Stimulated activated CD8-positive, alpha-beta memory T cell treated with anti-CD3 and anti-CD28 coated beads, Interleukin-12 subunit alpha, Interleukin-12 subunit beta, amount 100 ng/mL, for 24 hours (primary cell): ENCODE data around the gene EXOC6.

ENCODE experiments used
- DNase-seq: peaks from one replicate; pipeline ENCODE4 v3.0.0-alpha.2; 2020; ENCODE audit errors: extremely low read depth

EXOC6 gene

DNA sequence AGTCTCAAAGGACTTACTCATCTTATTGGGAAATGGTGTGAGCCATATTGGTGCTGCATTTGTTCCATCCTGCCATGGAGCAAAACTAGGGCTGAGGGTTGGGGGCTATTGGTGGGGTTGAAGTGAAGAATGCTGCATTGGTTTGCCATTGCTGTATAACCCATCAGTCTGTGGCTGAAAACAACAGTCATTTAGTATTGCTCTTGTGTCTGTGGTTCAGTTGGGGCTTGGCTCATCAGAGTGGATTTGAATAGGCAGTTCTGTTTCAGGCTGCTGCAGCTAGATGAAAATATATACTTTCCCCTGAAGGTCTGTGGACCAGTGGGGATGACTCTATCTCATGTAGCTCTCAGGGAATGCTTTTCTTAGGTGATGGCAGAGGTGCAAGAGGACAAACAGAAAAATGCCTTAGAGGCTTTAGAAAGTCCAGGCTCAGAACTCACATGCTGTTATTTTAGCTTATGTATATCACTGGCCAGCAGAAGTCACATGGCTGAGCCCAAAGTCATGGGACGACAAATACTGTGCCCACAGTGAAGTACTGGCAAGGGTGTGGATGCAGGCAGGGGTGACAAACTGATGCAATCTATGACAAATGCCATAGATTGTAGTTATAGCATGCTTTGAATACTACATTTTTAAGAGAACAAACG is 15.2 kb upstream of the EXOC6 start:
- no peak for DNase-seq

DNA sequence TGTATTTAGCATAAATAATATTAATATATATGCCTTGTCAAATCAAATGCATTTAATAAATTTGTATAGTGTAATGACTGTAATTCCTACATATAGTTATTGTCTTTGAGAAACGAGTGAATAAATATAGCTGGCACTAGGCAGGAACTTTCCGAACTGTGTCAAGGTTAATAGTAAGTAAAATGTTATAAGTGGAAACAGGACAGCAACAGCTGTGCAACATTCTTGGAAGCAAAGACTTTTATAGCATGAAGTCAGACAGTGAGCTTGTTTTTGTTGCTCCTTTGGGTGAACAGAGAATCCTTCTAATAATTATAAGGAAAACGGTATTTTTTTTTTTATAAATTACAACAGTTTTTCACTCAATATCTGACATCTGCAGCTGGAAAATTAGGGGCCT is 14.0 kb upstream of the EXOC6 start:
- DNase-seq = no peak

DNA sequence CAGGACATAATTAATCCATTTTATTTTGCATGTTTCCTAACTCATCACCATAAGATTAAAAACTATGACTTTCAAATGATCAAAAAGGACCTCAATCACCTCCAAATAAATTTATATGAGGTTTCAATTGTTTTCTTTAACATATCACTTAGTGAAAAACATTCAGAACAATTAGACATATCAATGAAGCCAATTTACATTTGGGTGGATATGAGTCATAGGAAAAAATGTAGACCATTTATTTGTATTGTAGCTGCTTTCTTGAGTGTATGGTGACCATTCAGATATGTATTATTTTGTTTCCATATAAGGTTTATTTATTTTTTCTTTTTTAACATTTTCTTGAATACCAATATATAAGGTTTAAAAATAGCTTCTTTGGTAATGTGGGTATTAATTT is 13.3 kb upstream of the EXOC6 start:
- no peak for DNase-seq

DNA sequence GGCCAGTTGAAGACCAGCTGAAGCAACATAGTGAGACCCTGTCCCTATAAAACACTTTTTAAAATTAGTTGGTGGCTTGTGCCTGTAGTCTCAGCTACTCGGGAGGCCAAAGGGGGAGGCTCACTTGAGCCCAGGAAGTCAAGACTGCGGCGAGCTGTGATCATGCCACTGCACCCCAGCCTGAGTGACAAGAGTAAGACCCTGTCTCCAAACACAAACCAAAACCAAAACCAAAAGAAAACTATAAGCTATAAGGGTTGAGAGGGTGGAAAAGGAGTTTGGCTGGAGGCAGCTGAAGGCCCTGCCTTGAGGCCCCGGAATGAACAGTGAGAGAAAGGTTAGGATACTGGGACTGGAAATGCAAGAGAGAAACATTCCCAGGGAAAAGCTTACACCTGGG is 10.9 kb upstream of the EXOC6 start:
- no peak for DNase-seq

DNA sequence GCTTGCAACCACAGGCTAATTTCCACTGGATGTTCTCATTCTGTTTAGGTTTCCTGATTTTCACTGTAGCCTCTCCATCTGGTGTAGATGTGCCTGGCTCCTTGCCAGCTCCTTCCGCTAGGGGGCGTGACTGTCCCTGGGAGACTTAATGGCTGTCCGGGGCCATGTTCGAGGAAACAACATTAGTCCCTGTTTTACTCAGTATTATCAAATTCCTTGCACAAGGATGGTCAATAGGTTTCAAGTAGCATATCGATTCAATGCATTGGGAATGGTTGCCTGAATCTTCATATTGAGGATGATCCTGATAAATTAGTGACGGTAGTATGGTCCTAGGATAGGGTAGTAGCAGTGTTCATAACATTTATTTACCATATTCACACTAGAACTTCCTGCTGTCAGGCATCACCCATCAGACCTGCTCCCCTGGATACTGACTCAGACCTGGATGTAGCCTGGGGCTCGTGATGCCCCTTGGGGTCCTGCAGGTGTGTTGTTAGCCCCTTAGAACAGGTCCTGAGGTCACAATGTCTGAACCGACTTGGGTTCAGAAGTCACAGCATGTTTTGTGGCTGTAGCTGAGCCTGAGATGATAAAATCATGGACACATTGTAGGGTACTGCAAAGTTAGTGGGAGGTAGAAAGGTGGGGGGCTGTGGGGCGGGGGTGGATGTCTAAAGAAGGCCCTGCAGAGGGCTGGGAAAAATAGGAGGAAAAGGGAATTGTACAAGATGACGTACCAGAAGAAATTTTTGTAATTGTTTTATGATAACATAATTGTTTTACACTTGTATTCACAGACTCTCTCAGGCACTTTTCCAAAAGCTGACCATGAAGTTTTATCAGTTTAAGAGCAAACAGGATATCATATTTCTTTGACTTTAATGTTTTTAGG is 8.9 kb upstream of the EXOC6 start:
- no peak for DNase-seq

DNA sequence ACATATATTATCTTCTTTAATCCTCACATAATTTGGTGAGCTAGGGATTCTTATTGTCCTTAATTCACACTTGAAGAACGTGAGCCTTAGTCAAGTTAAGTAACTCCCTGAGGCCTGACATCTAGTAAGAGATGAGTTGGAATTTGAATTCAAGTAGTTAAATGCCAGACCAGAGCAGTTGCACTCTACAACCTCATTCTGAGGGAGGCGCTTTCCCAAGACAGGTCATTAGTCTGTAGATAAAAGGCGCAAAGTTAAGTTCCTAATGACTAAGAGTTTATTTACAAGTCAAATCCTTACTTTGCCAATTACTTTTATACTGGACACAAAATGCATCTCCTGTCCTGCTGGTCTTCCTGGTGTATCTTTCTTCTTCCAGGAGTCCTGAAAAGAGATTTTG is 3.6 kb upstream of the EXOC6 start:
- no peak for DNase-seq

DNA sequence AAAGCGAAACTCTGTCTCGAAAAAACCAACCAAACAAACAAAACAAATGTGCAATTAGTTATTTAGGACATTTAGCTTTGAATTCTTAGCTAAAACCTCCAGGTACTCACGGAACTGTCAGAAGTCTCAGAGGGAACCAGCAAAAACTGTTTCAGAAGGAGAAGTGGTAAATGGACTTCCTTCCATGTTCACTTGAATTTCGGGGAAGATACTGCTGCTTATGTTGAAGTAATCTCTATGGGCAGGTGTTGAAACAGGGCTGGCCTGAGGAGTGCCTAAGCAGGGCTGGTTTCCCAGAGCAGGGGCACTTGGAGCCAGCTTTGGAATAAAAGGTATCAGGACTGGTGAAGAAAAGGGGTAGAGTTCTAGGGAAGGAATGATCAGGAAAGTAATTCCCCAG is 2.4 kb upstream of the EXOC6 start:
- no peak for DNase-seq

DNA sequence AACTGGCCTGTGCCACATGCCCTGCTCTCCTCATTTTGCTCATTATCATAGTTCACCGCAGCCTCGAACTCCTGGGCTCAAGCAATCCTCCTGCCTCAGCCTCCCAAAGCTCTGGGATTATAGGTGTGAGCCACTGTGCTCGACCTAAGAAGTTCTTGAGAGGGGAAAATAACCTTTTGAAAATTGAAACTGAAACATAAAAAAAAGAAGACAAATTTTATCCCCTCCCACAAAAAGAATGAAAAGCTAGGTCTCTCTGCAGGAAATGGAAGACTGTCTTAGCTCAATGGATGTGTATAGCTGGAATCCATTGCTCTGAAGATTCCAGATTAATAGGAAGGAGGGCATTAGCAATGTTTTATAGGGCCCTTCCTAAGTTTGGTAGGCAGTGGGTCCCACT is 2.0 kb upstream of the EXOC6 start:
- DNase-seq = no peak

DNA sequence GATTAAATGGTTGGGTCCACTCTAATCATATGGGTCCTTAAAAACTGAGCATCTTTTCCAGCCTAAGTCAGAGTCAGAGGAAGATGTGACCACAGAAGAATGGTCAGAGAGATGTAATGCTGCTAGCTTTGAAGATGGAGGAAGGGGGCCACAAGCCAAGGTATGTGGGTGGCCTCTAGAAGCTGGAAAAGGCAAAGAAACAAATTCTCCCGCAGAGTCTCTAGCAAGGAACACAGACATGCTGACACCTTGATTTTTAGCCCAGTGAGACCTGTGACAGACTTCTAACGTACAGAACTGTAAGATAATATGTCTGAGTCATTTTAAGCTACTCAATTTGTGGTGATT is 1.5 kb upstream of the EXOC6 start:
- no peak for DNase-seq

DNA sequence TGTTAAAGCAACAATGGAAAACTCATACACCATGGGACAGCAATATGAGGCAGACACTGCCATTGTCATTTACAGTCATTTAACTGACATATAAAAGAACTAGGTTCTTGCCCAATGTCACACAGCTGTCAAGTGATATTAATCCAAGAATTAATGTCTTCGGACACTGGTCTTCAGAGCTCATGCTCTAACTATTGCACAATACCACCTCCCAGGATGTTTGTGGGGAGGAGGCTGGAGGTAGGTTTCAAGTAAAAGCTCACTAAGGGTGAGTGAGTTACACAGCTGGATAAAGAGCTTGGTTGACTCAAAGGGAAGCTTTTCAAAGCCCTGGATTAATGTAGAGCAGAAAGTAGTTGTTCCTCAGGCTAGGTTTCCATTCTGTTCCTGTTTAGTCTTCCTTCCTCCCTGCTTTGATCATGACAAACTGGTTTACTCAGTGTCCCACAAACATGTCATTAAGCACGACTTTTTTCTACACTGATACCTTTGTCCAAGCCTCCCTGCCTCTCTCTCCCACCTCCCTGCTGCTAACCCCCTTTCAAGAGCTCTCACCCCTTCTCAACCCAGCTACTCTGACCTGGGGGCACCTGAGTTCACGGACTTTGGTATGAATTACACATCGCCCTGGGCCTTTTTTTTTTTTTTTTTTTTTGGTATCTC is 987 bp upstream of the EXOC6 start:
- DNase-seq = no peak

DNA sequence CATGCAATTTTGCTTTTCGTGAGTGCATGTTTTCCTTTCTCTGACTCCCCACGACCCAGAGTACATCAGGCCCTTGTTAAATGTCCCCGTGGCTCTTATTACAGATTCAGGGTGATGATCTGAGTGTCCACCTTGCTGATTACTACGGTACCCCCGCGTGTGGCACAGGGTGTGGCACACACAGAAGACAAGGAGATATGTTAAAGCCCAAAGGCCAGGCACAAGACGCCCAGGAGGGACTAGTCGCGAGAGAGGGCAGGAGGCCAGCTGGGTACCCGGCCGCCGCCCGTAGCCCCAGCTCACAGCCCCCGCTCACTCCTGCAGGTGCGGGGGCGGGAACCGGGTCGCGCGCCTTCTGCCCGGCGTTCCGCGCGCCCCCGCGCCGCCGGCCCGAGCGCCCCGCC is 281 bp upstream of the EXOC6 start:
- peak; percentile 59 for DNase-seq

DNA sequence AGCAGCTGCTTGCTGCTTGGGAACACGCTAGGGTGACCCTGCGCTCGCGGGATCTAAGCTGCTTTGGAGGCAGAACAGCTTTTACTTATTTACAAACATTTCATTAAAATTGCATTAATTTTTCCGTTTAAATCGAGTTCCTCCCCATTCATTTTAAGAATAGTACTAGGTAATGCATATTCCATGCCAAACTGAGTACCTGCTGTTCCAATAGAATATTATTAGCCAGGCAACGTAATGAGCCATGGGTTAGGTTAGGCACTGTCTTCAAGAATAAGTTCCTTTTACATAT is 860 bp downstream of the EXOC6 start:
- DNase-seq = no peak

DNA sequence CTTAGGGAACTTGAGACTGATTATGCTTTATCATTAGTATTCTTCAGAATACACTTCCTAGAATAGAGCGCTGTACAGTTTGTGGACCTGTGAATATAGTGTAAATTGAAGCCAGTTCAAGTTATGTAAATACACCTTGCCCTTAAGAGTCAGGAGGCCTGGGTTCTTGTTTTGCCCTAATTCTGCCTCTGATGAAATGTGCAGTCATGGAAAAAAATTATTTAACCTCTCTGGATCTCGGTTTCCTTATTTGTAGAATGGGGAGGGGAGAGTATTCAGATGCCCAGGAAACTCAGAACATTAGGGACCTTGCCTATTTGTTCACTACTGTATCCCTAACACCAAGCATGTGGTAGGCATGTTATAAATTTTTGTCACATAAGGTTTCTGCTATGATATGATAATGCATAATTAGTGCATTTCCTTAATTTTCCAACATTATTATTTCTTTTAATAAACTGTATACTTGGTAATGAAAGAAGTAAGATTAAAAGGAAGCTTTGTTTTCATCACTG is 1.3 kb downstream of the EXOC6 start:
- no peak for DNase-seq

DNA sequence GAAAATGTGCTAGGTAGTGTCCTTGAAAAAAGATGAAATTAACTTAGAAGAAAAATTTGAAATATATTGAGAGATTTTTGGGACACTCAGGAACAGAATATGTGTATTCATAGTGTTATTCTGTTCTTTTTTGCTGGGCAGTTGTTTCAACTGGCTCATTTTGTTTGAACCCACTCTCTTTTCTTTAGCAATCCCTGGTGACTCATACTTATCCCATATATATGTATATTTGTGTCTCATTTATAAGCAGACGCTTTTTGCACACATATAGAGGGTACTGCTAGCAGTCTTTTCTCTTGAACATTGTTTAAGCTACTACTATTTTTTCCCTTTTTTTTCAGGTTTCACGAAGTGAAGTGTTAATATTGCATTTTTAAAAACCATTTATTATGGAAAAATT is 1.9 kb downstream of the EXOC6 start:
- DNase-seq = no peak

DNA sequence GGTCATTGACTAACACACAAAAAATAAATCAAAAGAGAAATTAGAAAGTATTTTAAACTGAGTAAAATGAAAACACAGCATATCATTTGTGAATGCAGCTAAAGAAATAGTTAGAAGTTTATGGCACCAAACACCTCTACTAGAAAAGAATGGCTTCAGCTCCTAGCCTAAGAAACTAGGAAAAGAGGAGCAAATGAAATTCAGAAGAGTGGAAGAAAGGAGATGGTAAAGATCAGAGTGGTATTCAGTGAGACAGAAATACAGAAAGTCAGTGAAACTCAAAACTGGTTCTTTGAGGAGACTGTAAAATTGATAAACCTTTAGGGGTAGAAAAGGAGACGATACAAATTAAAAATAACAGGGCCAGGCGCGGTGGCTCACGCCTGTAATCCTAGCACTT is 2.7 kb downstream of the EXOC6 start:
- no peak for DNase-seq

DNA sequence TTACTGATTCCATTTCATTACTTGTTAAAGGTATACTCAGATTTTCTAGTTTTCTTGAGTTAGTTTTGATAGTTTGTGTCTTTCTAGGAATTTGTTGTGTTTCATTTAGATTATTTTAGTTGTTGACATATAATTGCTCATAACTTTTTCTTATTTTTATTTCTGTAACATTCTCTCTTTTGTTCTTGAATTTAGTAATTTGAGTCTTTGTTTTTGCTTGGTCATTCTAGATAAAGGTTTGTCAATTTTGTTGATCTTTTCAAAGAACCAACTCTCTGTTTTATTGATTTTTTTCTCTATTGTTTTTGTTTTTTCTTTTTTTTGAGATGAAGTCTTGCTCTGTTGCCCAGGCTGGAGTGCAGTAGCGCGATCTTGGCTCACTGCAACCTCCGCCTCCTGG is 7.2 kb downstream of the EXOC6 start:
- no peak for DNase-seq

DNA sequence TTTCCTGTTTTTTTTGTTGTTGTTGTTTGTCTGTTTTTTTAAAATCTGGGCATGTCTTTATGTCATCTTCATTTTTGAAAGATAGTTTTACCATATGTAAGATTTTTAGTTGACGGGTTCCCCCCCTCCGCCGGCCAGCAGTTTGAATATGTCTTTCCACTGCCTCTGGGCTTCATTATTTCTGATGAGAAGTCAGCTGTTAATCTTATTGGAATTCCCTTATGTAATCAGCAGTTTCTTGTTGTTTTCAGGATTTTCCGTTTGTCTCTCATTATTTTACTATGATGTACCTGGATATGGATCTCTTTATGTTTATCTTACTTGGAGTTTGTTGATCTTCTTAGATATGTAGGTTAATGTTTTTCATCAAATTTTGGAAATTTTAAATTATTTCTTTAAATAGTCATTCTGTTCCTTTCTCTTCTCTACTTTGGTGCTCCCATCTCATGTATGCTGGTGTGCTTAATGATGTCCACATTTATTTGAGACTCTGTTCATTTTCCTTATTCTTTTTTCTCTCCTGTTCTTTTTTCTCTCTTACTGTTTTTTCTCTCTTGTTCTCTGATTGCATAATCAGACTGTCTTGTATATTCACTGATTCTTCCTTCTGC is 9.7 kb downstream of the EXOC6 start:
- DNase-seq = no peak

DNA sequence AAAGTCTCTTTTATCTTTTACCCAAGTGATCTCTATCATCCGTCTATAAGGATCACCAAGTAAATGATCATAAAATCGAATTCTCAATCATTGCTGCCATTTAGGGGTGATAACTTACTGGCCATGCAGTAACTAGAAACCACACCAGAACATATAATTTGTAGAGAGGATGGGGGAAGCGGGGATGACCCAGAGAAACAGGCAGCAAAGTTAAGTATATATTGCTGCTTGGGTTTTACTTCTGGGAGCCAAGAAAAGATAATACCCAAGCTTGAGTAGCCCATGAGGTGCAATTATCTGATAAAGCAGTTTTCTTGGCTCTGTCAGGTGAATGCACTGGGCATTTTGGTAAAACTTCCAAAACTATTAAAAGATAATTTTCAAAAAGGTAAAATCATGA is 18.9 kb downstream of the EXOC6 start:
- no peak for DNase-seq

DNA sequence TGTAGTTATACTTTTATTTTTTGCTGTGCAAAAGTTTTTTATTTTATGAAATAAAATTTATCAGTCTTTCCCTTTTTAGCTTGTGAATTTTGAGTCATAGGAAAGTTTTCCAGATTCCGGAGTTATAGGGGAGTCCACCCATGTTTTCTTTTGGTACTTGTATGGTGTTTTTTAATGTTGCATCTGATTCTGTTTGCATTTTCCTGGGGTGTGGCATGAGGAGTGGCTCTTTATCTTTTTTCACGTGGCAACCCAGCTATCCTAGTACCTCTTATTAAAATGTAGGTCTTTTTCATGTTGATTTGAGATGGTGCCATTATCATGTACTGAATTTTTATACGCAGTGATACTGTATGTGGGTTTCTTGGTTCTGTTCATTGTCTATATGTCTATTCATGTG is 19.7 kb downstream of the EXOC6 start:
- DNase-seq = no peak

DNA sequence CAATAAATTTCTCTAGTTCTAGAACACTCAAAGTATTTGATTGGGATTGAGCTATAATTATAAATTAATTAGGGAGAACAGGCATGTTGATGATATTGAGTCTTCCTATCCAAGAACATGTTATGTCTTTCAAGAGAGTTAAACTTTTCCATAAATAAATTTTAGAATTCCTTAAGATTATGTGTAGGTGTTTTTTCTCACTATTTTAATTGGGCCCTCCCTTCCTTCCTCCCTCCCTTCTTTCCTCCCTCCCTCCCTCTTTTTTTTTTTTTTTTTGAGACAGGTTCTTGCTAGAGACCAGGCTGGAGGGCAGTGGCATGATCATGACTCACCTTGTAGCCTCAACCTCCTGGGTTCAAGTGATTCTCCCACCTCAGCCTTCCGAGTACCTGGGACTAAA is 20.2 kb downstream of the EXOC6 start:
- DNase-seq = no peak

DNA sequence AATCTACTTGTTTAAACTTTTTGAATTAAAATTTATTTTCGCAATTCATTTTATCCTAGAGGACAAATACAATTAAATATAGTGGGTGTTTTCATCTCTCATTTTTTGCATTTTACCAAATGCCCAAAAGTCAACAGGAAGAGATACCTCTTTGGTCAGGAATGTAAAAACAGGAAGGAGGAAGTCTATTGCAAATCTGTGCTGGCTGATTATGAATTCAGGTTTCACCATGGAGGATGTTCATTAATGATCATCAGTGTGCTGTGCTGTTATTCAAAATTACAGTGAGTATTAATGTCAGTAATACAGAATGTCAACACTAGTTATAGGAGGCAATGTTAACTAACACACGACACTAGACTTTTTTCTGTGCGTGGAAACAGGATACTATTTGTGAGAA is 24.7 kb downstream of the EXOC6 start:
- DNase-seq = no peak

DNA sequence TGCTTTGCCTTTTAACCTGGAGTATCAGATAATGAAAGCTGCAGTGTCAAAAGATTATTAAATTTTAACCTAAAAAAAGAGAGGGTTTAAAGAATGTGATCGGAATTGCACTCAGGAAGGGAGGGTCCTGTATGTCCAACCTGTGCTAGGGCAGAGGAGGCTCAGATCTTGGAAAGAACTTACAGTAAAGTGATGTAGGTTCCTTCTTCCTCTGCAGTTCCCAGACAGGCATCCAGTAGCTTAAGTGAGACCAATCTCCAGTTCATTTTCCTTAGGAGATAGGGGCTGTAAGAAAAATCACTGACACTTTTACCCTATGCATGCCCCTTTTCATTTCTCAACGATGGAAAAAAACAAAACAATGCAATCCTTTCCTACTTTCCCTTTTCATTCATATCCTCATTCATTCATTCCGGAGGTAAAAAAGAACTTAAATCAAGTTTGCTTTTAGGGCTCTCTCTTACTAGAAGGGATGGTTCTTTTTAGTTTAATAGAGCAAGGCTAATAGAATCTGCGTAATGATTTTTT is 28.3 kb downstream of the EXOC6 start:
- DNase-seq = no peak
